NCI-H2196 treated with DMSO at 0.1 percent for 48 hours (cell line): ENCODE data around the gene RCL1.
"Not testable (repeated sequence)": the region's sequence is repeated elsewhere in the genome, so short reads cannot be mapped to it uniquely, and the experiment has no call there.

ENCODE experiments used
- DNase-seq: peaks from one replicate; lab custom pipeline; 2025; ENCODE audit not compliant: unreplicated experiment; lab: John Stamatoyannopoulos, UW

RCL1 gene

GRCh38 chr9:4792572-4793458 lies at the start of gene RCL1:
Gene RCL1 (plus strand): TSS chr9:4792944. CDS start chr9:4793092, 148 bp downstream.
- DNase-seq = peak; percentile 99

- DNase-seq = no peak
Observed at GRCh38 chr9:4743131-4743875, 49.4 kb upstream of the RCL1 start.

- no peak for DNase-seq
Observed at GRCh38 chr9:4746278-4747030, 46.3 kb upstream of the RCL1 start.

- no peak for DNase-seq
Observed at GRCh38 chr9:4748612-4749011, 44.1 kb upstream of the RCL1 start.

- no peak for DNase-seq
Observed at GRCh38 chr9:4750023-4750673, 42.6 kb upstream of the RCL1 start.

- not testable (repeated sequence) for DNase-seq
Observed at GRCh38 chr9:4754530-4754929, 38.2 kb upstream of the RCL1 start.

- DNase-seq = no peak
Observed at GRCh38 chr9:4755026-4755609, 37.6 kb upstream of the RCL1 start.

- no peak for DNase-seq
Observed at GRCh38 chr9:4756420-4756819, 36.3 kb upstream of the RCL1 start.

GRCh38 chr9:4760122-4760521 lies 32.6 kb upstream of the RCL1 start:
- DNase-seq = no peak

- DNase-seq = peak; percentile 82
Observed at GRCh38 chr9:4762108-4762885, 30.4 kb upstream of the RCL1 start.

- DNase-seq = no peak
Observed at GRCh38 chr9:4762886-4763541, 29.7 kb upstream of the RCL1 start.

GRCh38 chr9:4764033-4764432 lies 28.7 kb upstream of the RCL1 start:
- DNase-seq = no peak

- no peak for DNase-seq
Observed at GRCh38 chr9:4768681-4769080, 24.1 kb upstream of the RCL1 start.

- no peak for DNase-seq
Observed at GRCh38 chr9:4769321-4770080, 23.2 kb upstream of the RCL1 start.

GRCh38 chr9:4771788-4772187 lies 21.0 kb upstream of the RCL1 start:
- DNase-seq = no peak

GRCh38 chr9:4774209-4774608 lies 18.5 kb upstream of the RCL1 start:
- DNase-seq = no peak

GRCh38 chr9:4774958-4775357 lies 17.8 kb upstream of the RCL1 start:
- not testable (repeated sequence) for DNase-seq

- DNase-seq = no peak
Observed at GRCh38 chr9:4780651-4781050, 12.1 kb upstream of the RCL1 start.

- no peak for DNase-seq
Observed at GRCh38 chr9:4781408-4781807, 11.3 kb upstream of the RCL1 start.
